Muscle of back (tissue), 11 donors: Measurements from ENCODE around the gene GYG2. TPM values are rescaled to one million over a fixed set of nuclear protein-coding genes. Genes with fewer than 3 reads are reported as not detected.
A peak's percentile ranks its signal among the peaks of the same experiment; 100 is the strongest.
"Not testable (repeated sequence)": the region's sequence is repeated elsewhere in the genome, so short reads cannot be mapped to it uniquely, and the experiment has no call there.

Source experiments
- DNase-seq, 3 donors: peaks; one replicate each; pipeline versions ENCODE4 v3.0.0 to v3.0.0-alpha.2; 2013
- polyA plus RNA-seq, 10 donors: library from polyadenylated mRNA; unstranded; fragments of 120-200 nt; gene quantifications; one replicate each; pipeline ENCODE4 v1.2.1, GENCODE V29; 2013; ENCODE audit not compliant: insufficient read length in 10 of 10

The GYG2 gene
- polyA plus RNA-seq, 10 donors = 2.3 to 5.7 (median 3.6) TPM

- no peak for DNase-seq
These were observed 72.8 kb downstream of the GYG2 start for GRCh38 chrX:2901367-2902036.

GRCh38 chrX:2902841-2903240 is 74.1 kb downstream of the GYG2 start:
- no peak for DNase-seq

DNA sequence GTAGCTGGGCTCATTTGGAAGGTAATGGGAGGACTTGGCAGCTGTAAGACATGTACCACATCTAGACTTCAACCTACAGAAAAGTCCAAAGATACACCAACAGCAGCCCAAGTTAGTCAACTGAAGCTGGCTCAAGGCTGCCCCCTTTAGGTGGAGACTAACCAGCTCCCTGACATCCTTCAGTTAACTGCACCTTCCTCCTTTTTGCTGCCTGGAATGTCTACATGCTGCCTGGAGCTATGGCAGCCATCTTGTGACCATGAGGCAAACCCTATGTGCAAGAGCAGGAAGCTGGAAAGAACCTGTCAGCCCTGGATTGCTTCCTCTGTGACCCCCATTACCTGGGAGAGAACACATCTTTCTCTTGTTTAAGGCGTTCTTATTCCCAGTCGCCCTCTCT is 74.6 kb downstream of the GYG2 start:
- no peak for DNase-seq

GRCh38 chrX:2907295-2907694 is 78.6 kb downstream of the GYG2 start:
- no peak for DNase-seq

- DNase-seq = no peak
These were observed 79.5 kb downstream of the GYG2 start for GRCh38 chrX:2908125-2908685.

GRCh38 chrX:2910109-2910508 is 81.4 kb downstream of the GYG2 start:
- no peak for DNase-seq

- DNase-seq = no peak
These were observed 84.4 kb downstream of the GYG2 start for GRCh38 chrX:2913118-2913517.

- no peak for DNase-seq
These were observed 89.0 kb downstream of the GYG2 start for GRCh38 chrX:2917767-2918166.

- DNase-seq = no peak
These were observed 92.5 kb downstream of the GYG2 start for GRCh38 chrX:2921193-2921592.

DNA sequence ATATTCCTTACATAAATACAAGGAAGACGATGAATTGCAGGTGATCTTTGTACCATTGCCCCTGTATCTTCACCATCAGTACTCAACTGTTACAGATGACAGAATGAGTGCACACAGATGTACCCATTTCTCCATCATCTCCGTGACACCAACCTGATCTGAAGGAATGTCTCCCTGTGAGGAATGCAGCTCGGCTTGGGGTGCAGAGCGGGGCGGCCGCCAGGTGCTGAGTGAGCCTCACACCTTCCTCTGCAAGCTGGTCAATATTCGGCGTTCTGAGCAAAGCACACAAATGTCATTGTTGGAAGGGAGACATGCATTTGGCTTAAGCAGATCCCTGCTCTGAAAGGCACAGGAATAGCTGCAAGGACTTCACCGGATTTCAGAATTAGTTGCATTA is 93.0 kb downstream of the GYG2 start:
- no peak for DNase-seq

- no peak for DNase-seq
These were observed 95.4 kb downstream of the GYG2 start for GRCh38 chrX:2924151-2924550.

DNA sequence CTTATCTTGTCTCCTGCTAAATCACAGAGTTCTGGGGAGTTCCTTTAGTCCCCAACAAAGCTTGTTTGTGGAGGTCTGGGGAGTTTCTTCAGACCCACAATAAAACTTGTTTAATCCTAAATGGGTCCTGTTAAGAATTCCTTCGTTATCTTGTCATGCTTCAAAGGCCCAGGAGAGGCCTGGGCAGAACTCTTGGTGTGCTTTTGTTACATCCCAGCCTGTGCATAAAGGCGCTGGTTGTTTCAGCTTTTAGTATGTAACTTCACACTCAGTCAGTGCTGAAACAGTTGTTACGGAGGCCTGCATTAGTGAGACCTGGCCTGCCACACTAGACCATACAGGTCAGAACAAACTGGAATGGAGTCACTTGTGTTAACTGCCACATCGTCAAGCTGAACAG is 97.5 kb downstream of the GYG2 start:
- not testable (repeated sequence) for DNase-seq

DNA sequence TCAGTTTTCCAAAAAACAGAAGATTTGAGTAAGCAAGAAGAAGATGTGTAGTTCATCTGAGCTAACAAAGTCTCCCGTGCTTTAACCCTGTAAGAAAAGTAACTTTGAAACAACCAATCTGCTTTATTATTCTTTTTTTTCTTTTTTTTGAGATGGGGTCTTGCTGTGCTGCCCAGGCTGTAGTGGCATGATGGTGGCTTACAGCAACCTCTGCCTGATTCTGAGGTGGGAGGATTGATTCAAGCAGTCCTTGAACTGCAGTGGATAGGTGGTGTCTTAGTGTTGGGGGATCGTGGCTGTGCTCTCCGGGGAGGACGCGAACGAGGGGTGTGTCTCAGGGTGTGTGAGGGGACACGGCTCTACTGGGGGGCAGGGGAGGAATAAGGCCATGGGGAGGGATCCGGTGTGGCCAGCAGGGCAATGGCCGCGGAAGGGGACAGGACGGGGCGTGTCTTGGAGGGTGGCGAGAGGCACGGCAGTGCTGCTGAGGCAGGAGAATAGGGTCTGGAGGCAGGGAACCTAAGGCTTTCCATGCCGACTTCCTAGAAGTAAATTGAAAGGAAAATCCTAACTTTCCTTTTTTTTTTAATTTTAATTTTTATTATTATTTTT is 98.0 kb downstream of the GYG2 start:
- no peak for DNase-seq

DNA sequence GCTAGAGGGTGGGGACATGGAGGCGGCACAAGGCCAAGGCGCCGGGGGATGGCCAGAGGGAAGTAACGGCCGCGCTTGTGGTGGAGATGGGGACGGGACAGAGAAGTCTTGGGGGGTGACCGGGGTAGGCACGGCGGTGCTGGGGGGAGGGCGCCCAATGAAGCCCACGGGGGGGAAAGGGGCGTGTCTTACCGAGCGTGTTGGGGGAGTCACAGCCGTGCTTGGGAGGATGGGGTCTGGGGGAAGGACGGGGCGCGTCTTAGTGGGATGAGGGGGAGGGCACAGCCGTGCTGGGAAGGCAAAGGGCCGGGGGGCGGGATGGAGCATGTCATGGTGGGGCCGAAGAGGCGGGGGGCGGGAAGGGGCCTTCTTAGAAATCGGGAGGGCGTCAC is 99.5 kb downstream of the GYG2 start:
- peak; percentile 49 to 80 (median 73) for DNase-seq

DNA sequence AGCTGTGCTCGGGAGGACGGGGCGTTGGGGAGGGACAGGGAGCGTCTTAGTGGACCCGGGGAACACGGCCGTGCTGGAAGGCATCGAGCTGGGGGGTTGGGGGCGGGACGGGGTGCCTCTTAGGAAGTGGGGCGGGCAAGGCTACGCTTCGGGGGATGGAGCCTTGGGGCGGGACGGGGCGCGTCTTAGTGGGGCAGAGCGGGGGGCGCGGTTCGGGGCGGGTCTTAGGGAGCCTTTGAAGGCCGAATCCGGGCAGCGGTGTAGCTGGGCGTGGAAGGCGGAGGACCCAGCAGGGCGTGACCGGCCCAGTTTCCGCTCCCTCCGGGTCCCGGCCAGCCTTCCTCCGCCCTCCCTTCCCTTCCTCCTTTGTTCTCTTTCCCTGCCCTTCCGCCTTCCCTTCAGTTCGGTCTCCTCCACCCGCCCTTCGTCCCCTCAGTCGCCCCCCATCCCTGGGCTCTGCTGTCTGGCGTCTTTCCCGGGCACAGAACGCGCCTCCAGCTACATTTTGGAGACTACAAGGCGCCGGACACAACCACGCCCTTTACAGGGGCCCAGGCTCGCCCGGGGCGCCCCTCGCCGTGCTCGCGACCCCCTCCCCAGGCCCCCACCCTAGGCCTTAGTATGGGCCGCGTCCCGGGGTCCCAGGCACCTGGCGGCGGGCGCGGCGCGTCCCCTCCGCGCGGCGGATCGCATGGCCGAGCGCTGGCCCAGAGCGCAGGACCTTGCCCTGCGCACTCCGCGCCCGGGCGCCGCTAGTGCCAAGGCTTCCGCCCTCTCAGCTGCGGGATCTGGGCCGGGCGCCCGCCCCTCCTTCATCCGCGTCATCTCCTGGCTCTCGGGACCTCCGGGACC is 100.1 kb downstream of the GYG2 start, which contains the start of gene ARSD:
TSS of gene ARSD (minus strand) at position 757 of the 852 bp plus-strand sequence. CDS start at position 693, 64 bp downstream.
- DNase-seq = peak; percentile 75 to 93 (median 87)

GRCh38 chrX:2931155-2931554 is 102.4 kb downstream of the GYG2 start:
- no peak for DNase-seq

DNA sequence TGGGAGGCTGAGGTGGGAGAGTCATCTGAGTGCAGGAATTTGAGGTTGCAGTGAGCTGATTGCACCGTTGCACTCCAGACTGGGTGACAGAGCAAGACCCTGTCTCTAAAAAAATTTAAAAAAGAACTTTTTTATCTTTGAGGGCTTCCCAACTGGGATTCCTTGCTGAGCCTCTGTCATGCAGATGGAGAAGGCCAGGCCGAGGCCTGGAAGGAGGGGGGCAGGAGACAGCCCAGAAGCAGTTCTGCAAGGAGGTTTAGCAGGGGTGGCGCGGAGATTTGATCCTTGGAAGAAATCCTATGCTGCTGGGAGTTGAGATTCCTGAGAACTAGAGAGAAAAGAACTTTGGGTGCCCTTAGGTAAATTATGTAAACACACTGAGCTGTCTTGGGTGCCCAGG is 102.9 kb downstream of the GYG2 start:
- DNase-seq = no peak

Other genes with a start within 250 kb of the GYG2 start
- 100 to 1,000 TPM; 188 to 386 (median 280) TPM for gene CD99, start 137.6 kb upstream of the GYG2 start, polyA plus RNA-seq
- 1 to 10 TPM; 1.0 to 3.3 (median 1.7) TPM for gene XG, start 76.9 kb upstream of the GYG2 start, polyA plus RNA-seq
- 10 to 100 TPM in 3 of 10 donors, 1 to 10 TPM in 7; 6.7 to 11.0 (median 8.7) TPM for gene ARSD, start 100.4 kb downstream of the GYG2 start, polyA plus RNA-seq
- not detected for gene ARSH, start 177.6 kb downstream of the GYG2 start, polyA plus RNA-seq
- 1 to 10 TPM in 2 of 10 donors, not detected in 8; 1.3 to 2.0 TPM for gene ARSF, start 212.5 kb downstream of the GYG2 start, polyA plus RNA-seq